H9 (cell line): ENCODE data around the gene SEMA3D. TPM values are rescaled to one million over a fixed set of nuclear protein-coding genes. Genes with fewer than 3 reads are reported as not detected.

Experiments
- DNase-seq: peaks from one replicate; pipeline ENCODE4 v3.0.0-alpha.2; 2017
- H2AFZ ChIP-seq: one replicate; pipeline ENCODE4 v1.6.1; 2013; ENCODE audit warnings: mild to moderate bottlenecking, low read length, control low read depth, moderate library complexity
- H2AK5ac ChIP-seq: 2 replicates; pipeline ENCODE4 v1.6.1; 2013; ENCODE audit warnings: low read length, control low read depth, mixed read lengths; ENCODE audit not compliant: insufficient read length
- H2BK120ac ChIP-seq: one replicate; pipeline ENCODE4 v1.6.1; 2013; ENCODE audit warnings: low read depth, mild to moderate bottlenecking, low read length, control low read depth, inconsistent platforms; ENCODE audit not compliant: poor library complexity, severe bottlenecking
- H2BK12ac ChIP-seq: 2 replicates; pipeline ENCODE4 v1.6.1; 2013; ENCODE audit warnings: low read length, control low read depth, mixed read lengths, low read depth; ENCODE audit not compliant: insufficient read length
- H2BK15ac ChIP-seq: 2 replicates; pipeline ENCODE4 v1.6.1; 2013; ENCODE audit warnings: low read depth, low read length, control low read depth
- H2BK20ac ChIP-seq: one replicate; pipeline ENCODE4 v1.6.1; 2013; ENCODE audit warnings: low read depth, mild to moderate bottlenecking, low read length, control low read depth, inconsistent platforms; ENCODE audit not compliant: poor library complexity, severe bottlenecking
- H2BK5ac ChIP-seq: 2 replicates; pipeline ENCODE4 v1.6.1; 2013; ENCODE audit warnings: low read length, control low read depth, mixed read lengths; ENCODE audit not compliant: insufficient read length
- H3K14ac ChIP-seq: 2 replicates; pipeline ENCODE4 v1.6.1; 2013; ENCODE audit warnings: low read length, control low read depth; ENCODE audit not compliant: insufficient read depth
- H3K18ac ChIP-seq: 2 replicates; pipeline ENCODE4 v1.6.1; 2013; ENCODE audit warnings: low read depth, mild to moderate bottlenecking, mixed read lengths, low read length, control low read depth; ENCODE audit not compliant: insufficient read length
- H3K23ac ChIP-seq: 2 replicates; pipeline ENCODE4 v1.6.1; 2013; ENCODE audit warnings: low read length, control low read depth, mixed read lengths, low read depth; ENCODE audit not compliant: insufficient read length
- H3K23me2 ChIP-seq: 2 replicates; pipeline ENCODE4 v1.6.1; 2013; ENCODE audit warnings: low read depth, mild to moderate bottlenecking, mixed read lengths, low read length, control low read depth; ENCODE audit not compliant: insufficient read length, poor library complexity, severe bottlenecking
- H3K27ac ChIP-seq: 2 replicates; pipeline ENCODE4 v1.5.1; 2013; ENCODE audit warnings: low read length, control low read depth, mixed read lengths, low read depth; ENCODE audit not compliant: insufficient read length
- H3K27me3 ChIP-seq: 2 replicates; pipeline ENCODE4 v1.6.1; 2013; ENCODE audit warnings: low read length, control low read depth, inconsistent platforms; ENCODE audit not compliant: insufficient read depth
- H3K4ac ChIP-seq: 2 replicates; pipeline ENCODE4 v1.6.1; 2013; ENCODE audit warnings: low read depth, mild to moderate bottlenecking, control low read depth, inconsistent platforms, low read length, moderate library complexity
- H3K4me1 ChIP-seq: 2 replicates; pipeline ENCODE4 v1.6.1; 2013; ENCODE audit warnings: low read length, control low read depth, inconsistent platforms; ENCODE audit not compliant: insufficient read depth
- H3K4me2 ChIP-seq: 2 replicates; pipeline ENCODE4 v1.6.1; 2013; ENCODE audit warnings: low read length, control low read depth, mixed read lengths; ENCODE audit not compliant: insufficient read length, insufficient read depth
- H3K56ac ChIP-seq: 2 replicates; pipeline ENCODE4 v1.6.1; 2013; ENCODE audit warnings: low read depth, mild to moderate bottlenecking, mixed read lengths, low read length, control low read depth; ENCODE audit not compliant: insufficient read length
- H3K79me1 ChIP-seq: 2 replicates; pipeline ENCODE4 v1.6.1; 2013; ENCODE audit warnings: low read depth, mild to moderate bottlenecking, moderate library complexity, low read length, control low read depth, inconsistent platforms; ENCODE audit not compliant: insufficient read depth, poor library complexity, severe bottlenecking
- H3K79me2 ChIP-seq: 2 replicates; pipeline ENCODE4 v1.6.1; 2013; ENCODE audit warnings: low read length, control low read depth, inconsistent platforms; ENCODE audit not compliant: insufficient read depth
- H3K9ac ChIP-seq: 2 replicates; pipeline ENCODE4 v1.6.1; 2013; ENCODE audit warnings: low read length, control low read depth, mixed read lengths; ENCODE audit not compliant: insufficient read length; ENCODE audit errors: extremely low read depth
- H3K9me3 ChIP-seq: one replicate; pipeline ENCODE4 v1.6.1; 2013; ENCODE audit warnings: low read depth, low read length, inconsistent platforms; ENCODE audit not compliant: control insufficient read depth
- H3T11ph ChIP-seq: one replicate; pipeline ENCODE4 v1.6.1; 2013; ENCODE audit warnings: mild to moderate bottlenecking, low read length, control low read depth, inconsistent platforms
- H4K20me1 ChIP-seq: one replicate; pipeline ENCODE4 v1.6.1; 2013; ENCODE audit not compliant: control insufficient read depth, insufficient read length, insufficient read depth
- H4K5ac ChIP-seq: 2 replicates; pipeline ENCODE4 v1.6.1; 2013; ENCODE audit warnings: low read depth, mild to moderate bottlenecking, mixed read lengths, low read length, control low read depth; ENCODE audit not compliant: insufficient read length
- H4K8ac ChIP-seq: replicated peaks from 2 replicates; pipeline ENCODE4 v1.6.1; 2013; ENCODE audit warnings: low read length, control low read depth, mixed read lengths, low read depth; ENCODE audit not compliant: insufficient read length
- H4K91ac ChIP-seq: 2 replicates; pipeline ENCODE4 v1.6.1; 2013; ENCODE audit warnings: low read depth, mild to moderate bottlenecking, moderate library complexity, mixed read lengths, low read length, control low read depth; ENCODE audit not compliant: insufficient read length
- H3K27ac Mint-ChIP-seq, 3 experiments: 2 replicates in 2 of 3; 3 replicates in 1 of 3; pipeline ENCODE4 v1.8.0; 2020 to 2021; ENCODE audit warnings: mixed read lengths in 3 of 3, mild to moderate bottlenecking in 1 of 3, moderate library complexity in 1 of 3
- H3K27me3 Mint-ChIP-seq: 2 replicates; pipeline ENCODE4 v1.8.0; 2021; ENCODE audit warnings: low read depth, mild to moderate bottlenecking, moderate library complexity, mixed read lengths
- H3K36me3 Mint-ChIP-seq, 3 experiments: 2 replicates in 2 of 3; 3 replicates in 1 of 3; pipeline ENCODE4 v1.8.0; 2020 to 2021; ENCODE audit warnings: low read depth in 3 of 3, mixed read lengths in 3 of 3; ENCODE audit not compliant: insufficient read depth in 1 of 3
- H3K4me1 Mint-ChIP-seq, 2 experiments: 2 replicates each; pipeline ENCODE4 v1.8.0; 2020; ENCODE audit warnings: mixed read lengths in 2 of 2
- H3K4me3 Mint-ChIP-seq, 2 experiments: 2 replicates in 1 of 2; 3 replicates in 1 of 2; pipeline ENCODE4 v1.8.0; 2020 to 2021; ENCODE audit warnings: mild to moderate bottlenecking in 2 of 2, mixed read lengths in 2 of 2, moderate library complexity in 1 of 2
- H3K9me3 Mint-ChIP-seq, 2 experiments: 2 replicates in 1 of 2; 3 replicates in 1 of 2; pipeline ENCODE4 v1.8.0; 2020; ENCODE audit warnings: mild to moderate bottlenecking in 2 of 2, mixed read lengths in 2 of 2, moderate library complexity in 1 of 2
- CTCF ChIP-seq: fragments of 200-600 bp; sonication (generic); conservative IDR thresholded peaks from 3 replicates; pipeline ENCODE4 v1.8.0; 2021; ENCODE audit warnings: antibody characterized with exemption, mild to moderate bottlenecking
- WGBS: extraction: QIAGEN DNeasy Blood & Tissue Kit; methylation state at CpG from one replicate; pipeline ENCODE4 v1.1.7; 2013; ENCODE audit warnings: missing lambda C conversion rate, low lambda C conversion rate, mixed read lengths; ENCODE audit not compliant: insufficient read length; ENCODE audit errors: extremely low coverage; 5-methylcytosine and 5-hydroxymethylcytosine counted together
- total RNA-seq: library from RNA; stranded (reverse); gene quantifications from 2 replicates; pipeline ENCODE4 v1.2.1, GENCODE V29; 2021

Gene SEMA3D
- total RNA-seq, 1 experiment from 2014 or later: 5.4 TPM

DNA sequence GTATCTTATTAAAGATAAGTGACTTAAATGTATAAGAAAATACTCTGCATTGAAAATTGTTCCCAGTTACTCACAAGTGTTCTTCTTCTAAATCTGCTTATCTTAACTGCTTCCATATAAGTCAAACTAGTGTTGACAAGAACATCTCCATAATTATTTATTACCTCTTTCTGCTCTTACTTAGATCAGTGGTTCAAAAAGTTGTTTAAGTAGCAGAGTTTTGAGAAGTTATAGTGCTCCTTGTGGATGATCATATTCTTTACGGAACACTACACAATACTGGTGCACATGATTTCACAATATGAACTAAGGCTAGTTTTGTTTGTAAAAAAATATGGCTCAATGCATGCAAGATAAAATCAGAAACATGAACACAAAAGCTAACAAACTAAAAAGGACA, 168.4 kb downstream of the SEMA3D start:
- H3K9ac ChIP-seq: no peak overlapping the region
- H3T11ph ChIP-seq: no peak overlapping the region
- H3K27ac ChIP-seq: no peak overlapping the region
- H2BK12ac ChIP-seq: no peak overlapping the region
- Mint-ChIP-seq H3K27ac (no peak overlapping the region), H3K9me3 (no peaks in the 10 kb centered on the region), H3K36me3 (no peaks in the 10 kb centered on the region), H3K4me1 (peaks cover 22% of the 10 kb centered on the region in 2 experiments), H3K27me3 (no peaks in the 10 kb centered on the region), H3K4me3 (no peak overlapping the region)
- H3K23me2 ChIP-seq: no peaks in the 10 kb centered on the region
- no peak overlapping the region for H4K8ac ChIP-seq
- H4K5ac ChIP-seq: no peak overlapping the region
- H2BK20ac ChIP-seq: no peak overlapping the region
- no peak overlapping the region for H2BK5ac ChIP-seq
- no peaks in the 10 kb centered on the region for H4K20me1 ChIP-seq
- no peaks in the 10 kb centered on the region for H3K79me2 ChIP-seq
- H3K56ac ChIP-seq: no peak overlapping the region
- H3K23ac ChIP-seq: no peak overlapping the region
- H2AFZ ChIP-seq: no peak overlapping the region
- TF ChIP-seq CTCF: no peak
- H3K4ac ChIP-seq: no peak overlapping the region
- no peak overlapping the region for H4K91ac ChIP-seq
- no peaks in the 10 kb centered on the region for H3K9me3 ChIP-seq
- H3K27me3 ChIP-seq: no peaks in the 10 kb centered on the region
- no peak overlapping the region for H2AK5ac ChIP-seq
- no peak overlapping the region for H3K18ac ChIP-seq
- DNase-seq: no peak
- no peaks in the 10 kb centered on the region for H3K79me1 ChIP-seq
- no peak overlapping the region for H3K14ac ChIP-seq
- WGBS: no CpG with 5 or more reads among the region's 1 CpG
- H2BK120ac ChIP-seq: no peak overlapping the region
- peaks cover 2% of the 10 kb centered on the region; the same call in 1 of the 2 replicates for H3K4me1 ChIP-seq
- H2BK15ac ChIP-seq: no peak overlapping the region
- H3K4me2 ChIP-seq: no peak overlapping the region
